ENCODE data around the gene MMS19.

MMS19 gene

DNA sequence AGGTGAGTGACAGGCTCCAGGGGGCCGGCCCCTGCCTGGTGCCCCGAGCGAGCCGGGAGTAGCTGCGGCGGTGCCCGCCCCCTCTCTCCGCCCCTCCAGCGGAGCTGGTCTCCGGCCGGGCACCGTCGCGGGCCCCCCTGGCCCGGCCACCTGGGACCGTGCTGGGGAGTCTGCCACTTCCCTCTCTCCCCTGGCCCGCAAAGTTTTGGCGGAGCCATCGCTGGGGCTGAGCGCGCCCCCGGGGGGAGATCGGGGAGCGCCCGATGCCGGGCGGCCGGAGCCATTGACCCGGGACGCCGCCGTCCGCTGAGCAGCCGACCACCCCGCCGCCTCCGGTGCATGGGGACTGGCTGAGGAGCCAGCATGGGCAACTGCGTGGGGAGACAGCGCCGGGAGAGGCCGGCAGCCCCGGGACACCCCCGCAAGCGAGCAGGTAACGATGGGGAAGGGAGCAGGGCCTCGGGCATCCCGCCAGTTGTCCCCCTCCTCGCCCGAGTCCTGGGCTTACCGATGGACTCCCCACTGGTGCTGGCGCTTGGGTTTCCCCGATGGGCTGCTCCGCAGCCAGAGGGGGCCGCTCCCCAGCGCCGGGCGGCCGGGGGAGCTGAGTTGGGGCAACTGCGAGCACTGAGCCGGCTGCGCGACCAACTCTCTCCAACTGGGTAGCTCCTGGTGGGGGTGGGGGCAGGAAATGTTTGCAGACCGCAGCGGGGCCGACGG lies 779 bp upstream of the MMS19 start, which contains the start of gene UBTD1:
Gene UBTD1, plus strand, starts transcription at position 84 of the 720 bp plus-strand sequence. Its CDS starts 280 bp downstream, at position 364.
- no peaks in the 10 kb centered on the region for H3K9me3 ChIP-seq (ENCODE audit: insufficient read depth, low read length)
- H3K9ac ChIP-seq (ENCODE audit: low read length) = peak within 1 kb of the TSS; percentile 80
- H3K4me3 ChIP-seq (ENCODE audit: insufficient read depth, low read length, poor library complexity, severe bottlenecking) = peak within 1 kb of the TSS; percentile 63
- H3K9me2 ChIP-seq (replicated peaks; ENCODE audit: insufficient read depth, low read length) = no peaks in the 10 kb centered on the region
- H4K20me1 ChIP-seq (ENCODE audit: low read depth, low read length) = peaks cover 9% of the 10 kb centered on the region; the same call in 1 of the 2 replicates
- no peaks in the 10 kb centered on the region for H3K27me3 ChIP-seq (ENCODE audit: low read length)
- H3K27ac ChIP-seq (ENCODE audit: low read depth, low read length) = peak within 1 kb of the TSS; percentile 67
- H2AFZ ChIP-seq (ENCODE audit: low read depth, low read length, severe bottlenecking) = peak within 1 kb of the TSS; percentile 85
- H3F3A ChIP-seq (ENCODE audit: insufficient read depth) = no peaks in the 10 kb centered on the region
- TF ChIP-seq EZH2phosphoT487 (conservative IDR thresholded peaks at IDR 0.05; ENCODE audit: low read length) = no peak
- TF ChIP-seq, protein P1, sequence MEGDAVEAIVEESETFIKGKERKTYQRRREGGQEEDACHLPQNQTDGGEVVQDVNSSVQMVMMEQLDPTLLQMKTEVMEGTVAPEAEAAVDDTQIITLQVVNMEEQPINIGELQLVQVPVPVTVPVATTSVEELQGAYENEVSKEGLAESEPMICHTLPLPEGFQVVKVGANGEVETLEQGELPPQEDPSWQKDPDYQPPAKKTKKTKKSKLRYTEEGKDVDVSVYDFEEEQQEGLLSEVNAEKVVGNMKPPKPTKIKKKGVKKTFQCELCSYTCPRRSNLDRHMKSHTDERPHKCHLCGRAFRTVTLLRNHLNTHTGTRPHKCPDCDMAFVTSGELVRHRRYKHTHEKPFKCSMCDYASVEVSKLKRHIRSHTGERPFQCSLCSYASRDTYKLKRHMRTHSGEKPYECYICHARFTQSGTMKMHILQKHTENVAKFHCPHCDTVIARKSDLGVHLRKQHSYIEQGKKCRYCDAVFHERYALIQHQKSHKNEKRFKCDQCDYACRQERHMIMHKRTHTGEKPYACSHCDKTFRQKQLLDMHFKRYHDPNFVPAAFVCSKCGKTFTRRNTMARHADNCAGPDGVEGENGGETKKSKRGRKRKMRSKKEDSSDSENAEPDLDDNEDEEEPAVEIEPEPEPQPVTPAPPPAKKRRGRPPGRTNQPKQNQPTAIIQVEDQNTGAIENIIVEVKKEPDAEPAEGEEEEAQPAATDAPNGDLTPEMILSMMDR (IDR thresholded peaks at IDR 0.05; ENCODE audit: insufficient read depth, low read length, poor library complexity, severe bottlenecking) = no peak
- H3K4me2 ChIP-seq (ENCODE audit: low read depth, low read length, poor library complexity, severe bottlenecking) = peak within 1 kb of the TSS; percentile 100
- no peaks in the 10 kb centered on the region for H3K36me3 ChIP-seq (ENCODE audit: low read length)
- peaks cover 40% of the 10 kb centered on the region for H3K79me2 ChIP-seq (ENCODE audit: insufficient read depth, low read length)

DNA sequence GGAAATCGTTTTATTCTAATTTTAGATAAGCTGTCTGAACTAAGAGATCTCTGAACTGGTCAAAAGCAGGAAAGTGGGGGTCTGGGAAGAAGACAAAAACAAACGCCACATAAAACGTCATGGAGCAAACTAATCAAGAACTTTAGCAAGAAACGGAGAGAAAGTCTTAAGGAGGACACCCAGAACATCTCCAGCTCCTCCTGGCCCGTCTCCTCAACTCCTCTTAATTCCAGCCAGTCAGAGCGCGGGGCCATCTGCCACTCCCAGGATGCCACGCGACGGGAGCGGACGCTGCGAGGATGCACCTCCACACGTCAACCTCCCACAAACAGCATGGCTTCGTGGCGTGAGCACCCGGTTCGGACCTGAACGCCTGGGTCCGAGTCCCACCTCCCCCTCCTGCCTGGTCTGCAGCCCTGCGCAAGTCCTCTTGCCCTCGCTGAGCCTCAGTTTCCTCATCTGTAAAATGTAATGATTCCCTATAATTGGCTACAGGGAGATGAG lies 598 bp downstream of the MMS19 start:
- H3K9ac ChIP-seq (ENCODE audit: low read length) = peak overlapping the region; percentile 80
- H2AFZ ChIP-seq (ENCODE audit: low read depth, low read length, severe bottlenecking) = peak overlapping the region; percentile 67
- peaks cover 54% of the 10 kb centered on the region for H3K79me2 ChIP-seq (ENCODE audit: insufficient read depth, low read length)
- no peaks in the 10 kb centered on the region for H3K9me3 ChIP-seq (ENCODE audit: insufficient read depth, low read length)
- H3K9me2 ChIP-seq (replicated peaks; ENCODE audit: insufficient read depth, low read length) = no peaks in the 10 kb centered on the region
- H4K20me1 ChIP-seq (ENCODE audit: low read depth, low read length) = peaks cover 9% of the 10 kb centered on the region; the same call in 1 of the 2 replicates
- peak overlapping the region; percentile 63 for H3K4me3 ChIP-seq (ENCODE audit: insufficient read depth, low read length, poor library complexity, severe bottlenecking)
- H3K4me2 ChIP-seq (ENCODE audit: low read depth, low read length, poor library complexity, severe bottlenecking) = peak overlapping the region; percentile 100
- H3K27ac ChIP-seq (ENCODE audit: low read depth, low read length) = peak overlapping the region; percentile 67
- H3K36me3 ChIP-seq (ENCODE audit: low read length) = no peaks in the 10 kb centered on the region
- H3F3A ChIP-seq (ENCODE audit: insufficient read depth) = no peaks in the 10 kb centered on the region
- H3K27me3 ChIP-seq (ENCODE audit: low read length) = no peaks in the 10 kb centered on the region
- TF ChIP-seq EZH2phosphoT487 (conservative IDR thresholded peaks at IDR 0.05; ENCODE audit: low read length) = no peak
- TF ChIP-seq, protein P1 (IDR thresholded peaks at IDR 0.05; ENCODE audit: insufficient read depth, low read length, poor library complexity, severe bottlenecking) = no peak

DNA sequence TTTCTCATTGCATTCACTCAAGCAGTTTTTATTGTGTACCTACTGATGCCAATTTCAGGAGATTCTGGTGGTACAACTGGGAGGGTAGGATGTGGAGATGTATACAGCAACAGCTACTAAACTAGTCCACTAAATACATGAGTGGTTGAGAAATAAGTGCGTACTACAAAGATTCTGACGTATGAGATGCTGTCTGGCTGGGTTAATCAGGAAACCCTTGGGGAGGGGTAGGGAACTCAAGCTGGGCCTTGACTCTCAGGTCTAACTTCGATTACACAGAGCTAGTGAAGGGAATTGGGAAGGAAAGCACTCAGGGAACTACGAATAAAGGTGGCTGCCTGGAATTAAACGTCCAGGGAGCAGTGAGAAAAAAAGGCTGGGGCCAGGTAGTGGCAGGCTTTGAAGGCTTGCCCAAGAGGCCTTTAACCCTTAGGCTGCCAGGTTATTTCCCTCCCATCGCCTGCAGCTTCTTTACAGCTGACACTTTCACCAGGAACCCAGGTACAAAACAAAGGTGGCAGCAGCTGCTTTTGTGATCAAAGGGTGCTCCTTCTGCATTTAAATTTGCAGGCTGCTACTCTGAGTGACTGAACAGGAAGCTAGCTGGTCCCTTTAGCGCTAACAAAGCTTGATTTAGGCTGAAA lies 3.2 kb downstream of the MMS19 start:
- no peak overlapping the region for H2AFZ ChIP-seq (ENCODE audit: low read depth, low read length, severe bottlenecking)
- no peaks in the 10 kb centered on the region for H3K9me2 ChIP-seq (replicated peaks; ENCODE audit: insufficient read depth, low read length)
- no peak overlapping the region for H3K9ac ChIP-seq (ENCODE audit: low read length)
- H3K4me3 ChIP-seq (ENCODE audit: insufficient read depth, low read length, poor library complexity, severe bottlenecking) = no peak overlapping the region
- H3K9me3 ChIP-seq (ENCODE audit: insufficient read depth, low read length) = no peaks in the 10 kb centered on the region
- no peaks in the 10 kb centered on the region for H3F3A ChIP-seq (ENCODE audit: insufficient read depth)
- H3K4me2 ChIP-seq (ENCODE audit: low read depth, low read length, poor library complexity, severe bottlenecking) = peak overlapping the region; percentile 32
- H3K27ac ChIP-seq (ENCODE audit: low read depth, low read length) = no peak overlapping the region
- H3K27me3 ChIP-seq (ENCODE audit: low read length) = no peaks in the 10 kb centered on the region
- peaks cover 9% of the 10 kb centered on the region; the same call in 1 of the 2 replicates for H4K20me1 ChIP-seq (ENCODE audit: low read depth, low read length)
- TF ChIP-seq, protein P1 (IDR thresholded peaks at IDR 0.05; ENCODE audit: insufficient read depth, low read length, poor library complexity, severe bottlenecking) = no peak
- no peak for TF ChIP-seq EZH2phosphoT487 (conservative IDR thresholded peaks at IDR 0.05; ENCODE audit: low read length)
- peaks cover 80% of the 10 kb centered on the region for H3K79me2 ChIP-seq (ENCODE audit: insufficient read depth, low read length)
- H3K36me3 ChIP-seq (ENCODE audit: low read length) = no peaks in the 10 kb centered on the region

Measured in SU-DHL-6 (cell line).